NT2/D1 (cell line): ENCODE data around the gene TM4SF5.

Experiments used
- DNase-seq: peaks from one replicate; pipeline ENCODE4 v3.0.0-alpha.2; 2011; ENCODE audit warnings: low read depth, low spot score
- H3K27me3 ChIP-seq: 2 replicates; pipeline ENCODE4 v1.6.0; 2011; ENCODE audit warnings: mild to moderate bottlenecking; ENCODE audit not compliant: insufficient read length, insufficient read depth
- H3K36me3 ChIP-seq: 2 replicates; pipeline ENCODE4 v1.6.1; 2011; ENCODE audit warnings: mild to moderate bottlenecking, low read length, mixed read lengths; ENCODE audit not compliant: insufficient read depth, insufficient read length
- H3K4me1 ChIP-seq: 2 replicates; pipeline ENCODE4 v1.5.1; 2011; ENCODE audit not compliant: insufficient read depth, insufficient read length
- H3K4me3 ChIP-seq: 2 replicates; pipeline ENCODE4 v1.5.1; 2011; ENCODE audit warnings: low read depth; ENCODE audit not compliant: insufficient read length
- H3K9ac ChIP-seq: 2 replicates; pipeline ENCODE4 v1.6.0; 2011; ENCODE audit warnings: low read depth; ENCODE audit not compliant: insufficient read length
- H3K9me3 ChIP-seq: 2 replicates; pipeline ENCODE4 v1.5.1; 2011; ENCODE audit warnings: mild to moderate bottlenecking, low read length; ENCODE audit not compliant: insufficient read depth
- SUZ12 ChIP-seq: IDR thresholded peaks from 2 replicates; pipeline ENCODE4 v1.6.1; 2011; ENCODE audit not compliant: insufficient read length, insufficient read depth; ENCODE audit errors: extremely low read depth
- YY1 ChIP-seq: IDR thresholded peaks from 2 replicates; pipeline ENCODE4 v1.6.1; 2011; ENCODE audit not compliant: insufficient read length, insufficient read depth
- ZNF274 ChIP-seq: IDR thresholded peaks from 2 replicates; pipeline ENCODE4 v1.6.1; 2011; ENCODE audit warnings: mild to moderate bottlenecking, low read depth, low read length

TM4SF5 gene

GRCh38 chr17:4808378-4808767 is 36.7 kb downstream of the TM4SF5 start:
- no peaks in the 10 kb centered on the region for H3K9me3 ChIP-seq
- H3K4me1 ChIP-seq = peaks cover 4% of the 10 kb centered on the region
- TF ChIP-seq YY1 = no peak
- no peak for TF ChIP-seq ZNF274
- no peak for TF ChIP-seq SUZ12
- no peak for DNase-seq
- no peak overlapping the region for H3K9ac ChIP-seq
- H3K4me3 ChIP-seq = no peak overlapping the region
- no peaks in the 10 kb centered on the region for H3K27me3 ChIP-seq
- H3K36me3 ChIP-seq = peaks cover 27% of the 10 kb centered on the region

- TF ChIP-seq SUZ12 (no peak), YY1 (no peak), ZNF274 (no peak)
- H3K27me3 ChIP-seq = no peaks in the 10 kb centered on the region
- H3K36me3 ChIP-seq = peaks cover 44% of the 10 kb centered on the region
- no peaks in the 10 kb centered on the region for H3K9me3 ChIP-seq
- H3K4me1 ChIP-seq = peaks cover 4% of the 10 kb centered on the region
- no peak overlapping the region for H3K9ac ChIP-seq
- DNase-seq = no peak
- H3K4me3 ChIP-seq = no peak overlapping the region
These were observed 39.1 kb downstream of the TM4SF5 start for GRCh38 chr17:4810696-4811290.

GRCh38 chr17:4811471-4811870 is 39.8 kb downstream of the TM4SF5 start:
- Histone ChIP-seq H3K4me1 (peaks cover 4% of the 10 kb centered on the region), H3K9ac (no peak overlapping the region), H3K36me3 (peaks cover 48% of the 10 kb centered on the region), H3K4me3 (no peak overlapping the region), H3K27me3 (no peaks in the 10 kb centered on the region), H3K9me3 (no peaks in the 10 kb centered on the region)
- no peak for DNase-seq
- TF ChIP-seq ZNF274 (no peak), SUZ12 (no peak), YY1 (no peak)

GRCh38 chr17:4812690-4813089 is 41.0 kb downstream of the TM4SF5 start:
- H3K4me3 ChIP-seq = no peak overlapping the region
- no peak for DNase-seq
- TF ChIP-seq ZNF274 (no peak), SUZ12 (no peak), YY1 (no peak)
- H3K27me3 ChIP-seq = no peaks in the 10 kb centered on the region
- H3K36me3 ChIP-seq = peaks cover 56% of the 10 kb centered on the region
- H3K4me1 ChIP-seq = peaks cover 4% of the 10 kb centered on the region
- H3K9ac ChIP-seq = no peak overlapping the region
- no peaks in the 10 kb centered on the region for H3K9me3 ChIP-seq

- Histone ChIP-seq H3K9ac (no peak overlapping the region), H3K9me3 (no peaks in the 10 kb centered on the region), H3K4me1 (no peaks in the 10 kb centered on the region), H3K27me3 (no peaks in the 10 kb centered on the region), H3K4me3 (no peak overlapping the region), H3K36me3 (peaks cover 56% of the 10 kb centered on the region)
- DNase-seq = no peak
- no peak for TF ChIP-seq SUZ12
- no peak for TF ChIP-seq YY1
- no peak for TF ChIP-seq ZNF274
These were observed 43.5 kb downstream of the TM4SF5 start for GRCh38 chr17:4815043-4815675.

GRCh38 chr17:4816826-4817225 is 45.1 kb downstream of the TM4SF5 start:
- peaks cover 51% of the 10 kb centered on the region for H3K36me3 ChIP-seq
- H3K27me3 ChIP-seq = no peaks in the 10 kb centered on the region
- no peaks in the 10 kb centered on the region for H3K9me3 ChIP-seq
- no peak for DNase-seq
- no peak for TF ChIP-seq SUZ12
- TF ChIP-seq ZNF274 = no peak
- TF ChIP-seq YY1 = no peak
- H3K9ac ChIP-seq = no peak overlapping the region
- no peaks in the 10 kb centered on the region for H3K4me1 ChIP-seq
- H3K4me3 ChIP-seq = no peak overlapping the region

- TF ChIP-seq ZNF274 (no peak), SUZ12 (no peak), YY1 (no peak)
- DNase-seq = no peak
- no peaks in the 10 kb centered on the region for H3K4me1 ChIP-seq
- H3K9ac ChIP-seq = no peak overlapping the region
- peaks cover 61% of the 10 kb centered on the region for H3K36me3 ChIP-seq
- no peaks in the 10 kb centered on the region for H3K27me3 ChIP-seq
- H3K4me3 ChIP-seq = no peak overlapping the region
- H3K9me3 ChIP-seq = no peaks in the 10 kb centered on the region
These were observed 46.6 kb downstream of the TM4SF5 start for GRCh38 chr17:4818276-4818675.
